GM12801 (cell line): Measurements from ENCODE around the gene MGAT4B.

Source experiments
- TF ChIP-seq, protein P1 (sequence below): IDR thresholded peaks from one replicate; pipeline ENCODE4 v1.5.1; 2011; ENCODE audit warnings: control low read depth; ENCODE audit not compliant: insufficient read length; ENCODE audit errors: extremely low read depth

Gene MGAT4B

DNA sequence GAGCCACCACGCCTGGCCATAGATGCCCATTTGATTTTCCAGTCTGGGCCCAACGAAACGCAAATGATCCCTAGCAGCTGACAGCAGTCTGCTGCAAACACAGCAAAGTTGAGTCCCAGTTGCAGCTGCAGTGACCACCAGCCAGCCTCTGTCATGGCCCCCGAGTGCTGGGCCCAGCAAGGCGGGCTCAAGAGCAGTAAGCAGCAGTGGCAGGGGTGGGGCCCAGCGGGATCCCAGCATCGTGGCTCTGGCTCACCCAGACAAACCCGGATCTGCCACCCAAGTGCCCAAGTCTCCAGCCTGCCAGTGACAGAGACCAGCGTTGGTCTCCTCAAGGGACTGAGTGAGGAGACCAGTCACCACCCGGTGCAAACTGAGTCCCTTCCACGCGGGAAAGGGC is 19.8 kb downstream of the MGAT4B start:
- TF ChIP-seq, protein P1, sequence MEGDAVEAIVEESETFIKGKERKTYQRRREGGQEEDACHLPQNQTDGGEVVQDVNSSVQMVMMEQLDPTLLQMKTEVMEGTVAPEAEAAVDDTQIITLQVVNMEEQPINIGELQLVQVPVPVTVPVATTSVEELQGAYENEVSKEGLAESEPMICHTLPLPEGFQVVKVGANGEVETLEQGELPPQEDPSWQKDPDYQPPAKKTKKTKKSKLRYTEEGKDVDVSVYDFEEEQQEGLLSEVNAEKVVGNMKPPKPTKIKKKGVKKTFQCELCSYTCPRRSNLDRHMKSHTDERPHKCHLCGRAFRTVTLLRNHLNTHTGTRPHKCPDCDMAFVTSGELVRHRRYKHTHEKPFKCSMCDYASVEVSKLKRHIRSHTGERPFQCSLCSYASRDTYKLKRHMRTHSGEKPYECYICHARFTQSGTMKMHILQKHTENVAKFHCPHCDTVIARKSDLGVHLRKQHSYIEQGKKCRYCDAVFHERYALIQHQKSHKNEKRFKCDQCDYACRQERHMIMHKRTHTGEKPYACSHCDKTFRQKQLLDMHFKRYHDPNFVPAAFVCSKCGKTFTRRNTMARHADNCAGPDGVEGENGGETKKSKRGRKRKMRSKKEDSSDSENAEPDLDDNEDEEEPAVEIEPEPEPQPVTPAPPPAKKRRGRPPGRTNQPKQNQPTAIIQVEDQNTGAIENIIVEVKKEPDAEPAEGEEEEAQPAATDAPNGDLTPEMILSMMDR: no peak

DNA sequence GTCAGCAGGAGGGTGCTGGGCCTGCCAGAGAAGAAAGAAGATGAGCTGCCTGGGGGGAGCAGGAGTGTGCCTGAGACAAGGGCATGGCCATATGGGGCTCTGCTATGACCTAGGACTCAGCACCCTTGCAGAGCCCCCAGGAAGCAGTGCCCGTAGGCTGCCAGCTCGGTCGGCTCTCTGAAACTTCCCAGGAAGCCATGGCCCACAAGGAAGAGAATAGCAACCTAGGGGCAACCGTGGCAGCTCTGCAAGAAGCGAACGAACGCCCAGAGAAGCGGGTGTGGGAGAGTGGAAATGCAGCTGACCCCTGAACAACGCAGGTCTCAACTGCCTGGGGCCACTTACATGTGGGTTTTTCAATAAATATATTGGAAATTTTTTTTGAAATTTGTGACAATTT is 23.5 kb downstream of the MGAT4B start:
- TF ChIP-seq, protein P1: no peak

DNA sequence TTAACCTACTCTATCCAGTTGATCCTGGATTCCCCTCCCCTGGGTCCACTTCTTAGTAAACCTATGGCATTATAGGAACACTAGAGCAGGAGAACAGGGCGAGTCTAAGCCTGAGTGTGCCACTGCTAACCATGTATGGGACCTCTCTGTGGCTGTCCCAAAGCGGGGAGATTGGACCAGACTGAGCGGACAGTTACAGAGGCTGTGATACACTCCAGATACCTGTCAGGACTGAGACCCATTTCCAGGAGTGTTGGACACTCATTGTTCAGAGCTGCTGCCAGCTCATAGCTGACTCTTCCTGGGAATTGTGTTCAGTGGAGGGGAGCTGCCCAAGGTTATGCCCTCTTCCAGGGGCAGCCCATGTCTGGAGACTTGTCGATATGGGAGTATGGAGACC is 24.8 kb downstream of the MGAT4B start:
- TF ChIP-seq, protein P1: no peak

DNA sequence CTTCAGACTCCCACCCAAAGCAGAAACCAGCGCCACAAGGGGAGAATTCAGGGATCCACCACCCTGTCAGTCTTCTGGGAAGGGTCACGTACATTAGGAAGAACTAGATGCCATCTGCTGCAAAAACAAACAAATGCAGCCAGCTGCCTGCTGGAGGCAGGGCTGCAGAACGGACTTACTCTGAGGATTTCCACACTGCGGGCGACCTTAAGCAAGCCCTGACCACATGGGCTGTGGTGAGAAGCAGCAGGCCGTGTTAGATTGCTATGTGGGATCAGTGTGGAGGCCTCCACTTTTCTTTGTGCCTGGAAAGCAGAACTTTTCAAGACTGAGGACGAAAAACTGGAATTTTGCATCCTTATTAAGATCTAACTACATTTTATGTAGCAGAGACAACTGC is 26.3 kb downstream of the MGAT4B start:
- TF ChIP-seq, protein P1: no peak

DNA sequence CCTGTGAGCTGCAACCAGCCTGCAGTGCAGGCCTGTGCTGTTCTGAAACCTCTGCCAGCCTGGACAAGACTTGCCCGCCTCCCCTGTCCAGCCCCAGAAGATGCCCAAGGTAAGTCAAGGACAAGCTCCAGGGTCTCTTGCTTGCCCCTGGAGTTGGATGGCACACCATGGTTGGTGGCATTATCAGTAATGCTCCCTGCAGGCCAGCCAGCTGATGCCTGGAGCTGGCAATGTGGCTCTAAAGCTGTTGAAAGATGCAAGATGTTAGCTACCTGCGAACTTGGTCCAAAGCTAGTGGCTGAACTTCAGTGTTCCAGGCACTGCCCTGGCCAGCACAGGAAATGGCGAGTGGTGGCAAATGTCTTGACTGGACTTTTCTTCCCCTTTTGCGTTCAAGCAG is 26.8 kb downstream of the MGAT4B start:
- TF ChIP-seq, protein P1: no peak

DNA sequence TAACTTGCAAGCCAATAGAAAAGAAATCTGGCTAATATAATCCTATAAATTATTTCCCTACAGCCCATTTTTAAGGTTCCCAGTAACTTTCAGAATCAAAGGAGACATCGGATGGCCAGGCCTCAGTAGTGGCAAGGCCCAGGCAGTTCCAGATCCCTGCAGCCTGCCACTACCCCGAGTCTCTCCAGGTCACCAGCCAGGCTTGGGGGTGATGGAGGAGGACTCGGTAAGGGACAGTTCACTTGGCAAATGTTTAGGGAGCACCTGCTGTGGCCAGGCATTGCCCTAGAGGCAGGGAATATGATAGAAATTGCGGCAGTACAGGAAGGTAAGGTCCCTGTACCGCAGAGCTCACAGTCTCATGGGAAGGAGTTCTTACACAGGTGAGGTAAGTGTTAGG is 28.1 kb downstream of the MGAT4B start:
- TF ChIP-seq, protein P1: no peak

DNA sequence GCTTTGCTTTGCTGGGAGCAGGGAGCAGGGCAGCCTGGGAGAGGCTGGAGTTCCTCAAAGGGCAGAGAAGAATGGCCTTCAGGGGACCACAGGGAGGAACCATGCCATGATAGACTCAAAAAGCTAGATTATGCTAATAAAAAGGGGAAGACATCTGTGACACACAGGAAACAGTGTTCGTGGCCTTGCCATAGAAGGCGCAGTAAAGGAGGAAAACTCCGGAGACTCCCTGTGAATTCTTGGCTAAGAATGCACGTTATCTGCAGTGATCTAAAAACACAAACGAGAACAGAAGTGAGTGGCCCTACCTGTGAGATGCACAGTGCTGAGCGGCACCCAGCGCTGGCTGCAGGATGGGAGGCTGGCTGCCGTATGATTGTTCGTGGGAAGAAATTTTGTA is 28.8 kb downstream of the MGAT4B start:
- TF ChIP-seq, protein P1: no peak

DNA sequence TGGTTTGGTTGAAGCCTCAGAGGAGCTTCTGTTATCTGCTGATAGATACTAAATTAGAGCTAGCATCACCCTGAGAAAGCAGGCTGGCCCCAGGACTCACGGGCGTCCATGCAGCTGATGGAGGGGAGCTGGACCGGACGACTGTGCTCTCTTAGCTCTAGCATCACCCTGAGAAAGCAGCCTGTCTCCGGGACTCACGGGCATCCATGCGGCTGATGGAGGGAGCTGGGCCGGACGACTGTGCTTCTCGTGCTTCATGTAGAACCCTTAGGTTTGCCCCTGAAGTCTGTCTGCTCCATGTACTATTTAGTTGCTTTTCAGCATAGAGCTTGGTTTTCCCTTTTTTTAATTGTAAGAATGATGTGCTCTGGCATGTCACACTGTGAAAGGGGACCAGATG is 29.2 kb downstream of the MGAT4B start:
- TF ChIP-seq, protein P1: no peak
